Neuronal stem cell (in vitro differentiated cells): Measurements from ENCODE around the gene ZFYVE16. TPM values are rescaled to one million over a fixed set of nuclear protein-coding genes. Genes with fewer than 3 reads are reported as not detected.

Source experiments
- DNase-seq: peaks from one replicate; pipeline ENCODE4 v3.0.0-alpha.2; 2013; ENCODE audit warnings: low spot score
- H2AFZ ChIP-seq: one replicate; pipeline ENCODE4 v1.6.1; 2013; ENCODE audit warnings: mild to moderate bottlenecking, low read length, inconsistent platforms
- H2AK5ac ChIP-seq: 2 replicates; pipeline ENCODE4 v1.6.1; 2013; ENCODE audit warnings: low read depth, mild to moderate bottlenecking, inconsistent platforms, low read length, moderate library complexity, mixed read lengths
- H2BK120ac ChIP-seq: 2 replicates; pipeline ENCODE4 v1.6.1; 2013; ENCODE audit warnings: low read depth, mild to moderate bottlenecking, inconsistent platforms, low read length, moderate library complexity, mixed read lengths
- H2BK12ac ChIP-seq: one replicate; pipeline ENCODE4 v1.6.1; 2013; ENCODE audit warnings: low read length, inconsistent platforms
- H2BK15ac ChIP-seq: 2 replicates; pipeline ENCODE4 v1.6.1; 2013; ENCODE audit warnings: mild to moderate bottlenecking, low read length, inconsistent platforms, mixed read lengths
- H2BK5ac ChIP-seq: one replicate; pipeline ENCODE4 v1.6.1; 2013; ENCODE audit warnings: inconsistent platforms, mild to moderate bottlenecking, low read length, moderate library complexity
- H3K14ac ChIP-seq: one replicate; pipeline ENCODE4 v1.6.1; 2013; ENCODE audit warnings: low read length, inconsistent platforms
- H3K18ac ChIP-seq: 2 replicates; pipeline ENCODE4 v1.6.1; 2013; ENCODE audit warnings: low read length, inconsistent platforms
- H3K23ac ChIP-seq: 2 replicates; pipeline ENCODE4 v1.6.1; 2013; ENCODE audit warnings: low read depth, mild to moderate bottlenecking, mixed read lengths, low read length, inconsistent platforms; ENCODE audit not compliant: poor library complexity
- H3K27ac ChIP-seq: replicated peaks from 3 replicates; pipeline ENCODE4 v1.5.1; 2013; ENCODE audit warnings: low read length, inconsistent platforms
- H3K27me3 ChIP-seq, 3 experiments: 2 replicates each; pipeline ENCODE4 v1.6.1; 2013; ENCODE audit warnings: low read length in 3 of 3, mild to moderate bottlenecking in 2 of 3, inconsistent platforms in 1 of 3, low read depth in 1 of 3, mixed read lengths in 1 of 3, moderate library complexity in 1 of 3; ENCODE audit not compliant: control insufficient read depth in 3 of 3, insufficient read depth in 3 of 3
- H3K36me3 ChIP-seq, 2 donors: replicated peaks in 1 of 2; 2 replicates each; pipeline ENCODE4 v1.6.1; 2013; ENCODE audit warnings: low read length in 2 of 2; ENCODE audit not compliant: control insufficient read depth in 2 of 2, insufficient read depth in 2 of 2
- H3K4ac ChIP-seq: 2 replicates; pipeline ENCODE4 v1.6.1; 2013; ENCODE audit warnings: inconsistent platforms, mild to moderate bottlenecking, low read length, moderate library complexity
- H3K4me1 ChIP-seq, 2 donors: 1 replicate in 1 of 2; 2 replicates in 1 of 2; pipeline ENCODE4 v1.6.1; 2013; ENCODE audit warnings: low read length in 2 of 2, low read depth in 1 of 2; ENCODE audit not compliant: control insufficient read depth in 2 of 2, insufficient read depth in 1 of 2
- H3K4me2 ChIP-seq: one replicate; pipeline ENCODE4 v1.6.1; 2013; ENCODE audit warnings: mild to moderate bottlenecking, low read length, inconsistent platforms; ENCODE audit not compliant: insufficient read depth, poor library complexity, severe bottlenecking
- H3K4me3 ChIP-seq, 2 donors: 2 replicates each; pipeline ENCODE4 v1.5.1; 2013; ENCODE audit warnings: low read length in 2 of 2, mild to moderate bottlenecking in 2 of 2, inconsistent platforms in 1 of 2, moderate library complexity in 1 of 2
- H3K79me1 ChIP-seq: one replicate; pipeline ENCODE4 v1.6.1; 2013; ENCODE audit warnings: low read depth, mild to moderate bottlenecking, inconsistent platforms, low read length, moderate library complexity
- H3K9ac ChIP-seq: one replicate; pipeline ENCODE4 v1.6.1; 2013; ENCODE audit warnings: mild to moderate bottlenecking, low read depth, low read length, inconsistent platforms; ENCODE audit not compliant: poor library complexity
- H3K9me3 ChIP-seq, 2 donors: replicated peaks in 1 of 2; 2 replicates each; pipeline versions ENCODE3 to v1.6.1; 2013; ENCODE audit warnings: low read length in 2 of 2, mild to moderate bottlenecking in 2 of 2, inconsistent platforms in 1 of 2, low read depth in 1 of 2, mixed read lengths in 1 of 2, moderate library complexity in 1 of 2; ENCODE audit not compliant: control insufficient read depth in 2 of 2, insufficient read depth in 1 of 2
- H4K8ac ChIP-seq: one replicate; pipeline ENCODE4 v1.6.1; 2013; ENCODE audit warnings: low read depth, mild to moderate bottlenecking, inconsistent platforms, low read length, moderate library complexity
- H4K91ac ChIP-seq: one replicate; pipeline ENCODE4 v1.6.1; 2013; ENCODE audit warnings: low read length, low read depth, mild to moderate bottlenecking, inconsistent platforms; ENCODE audit not compliant: poor library complexity
- WGBS, 2 donors: extraction: QIAGEN DNeasy Blood & Tissue Kit; methylation state at CpG; one replicate each; pipeline ENCODE4 v1.1.7; 2013; ENCODE audit warnings: missing lambda C conversion rate in 2 of 2, mixed read lengths in 1 of 2; ENCODE audit not compliant: insufficient read length in 2 of 2, insufficient replicate concordance in 1 of 2; ENCODE audit errors: extremely low coverage in 2 of 2; 5-methylcytosine and 5-hydroxymethylcytosine counted together
- small RNA-seq: library from polyadenylated mRNA; stranded (forward); fragments of <200 nt; extraction: miRNeasy Mini kit (QIAGEN cat#:217004); gene quantifications from one replicate; pipeline ENCODE3, GENCODE V24; 2013; ENCODE audit not compliant: insufficient read depth

The ZFYVE16 gene

GRCh38 chr5:80509362-80509761 is 101.5 kb downstream of the ZFYVE16 start:
- no peak overlapping the region for H4K8ac ChIP-seq
- H3K9me3 ChIP-seq: no peaks in the 10 kb centered on the region
- no peak overlapping the region for H3K23ac ChIP-seq
- H4K91ac ChIP-seq: no peak overlapping the region
- no peak overlapping the region for H3K18ac ChIP-seq
- H3K9ac ChIP-seq: no peak overlapping the region
- no peak overlapping the region for H3K14ac ChIP-seq
- no peak overlapping the region for H2BK12ac ChIP-seq
- H3K4me1 ChIP-seq: no peaks in the 10 kb centered on the region
- WGBS, 2 donors: no CpG with 5 or more reads among the region's 4 CpGs
- no peak overlapping the region for H3K27ac ChIP-seq
- no peak overlapping the region for H2AFZ ChIP-seq
- H3K4me2 ChIP-seq: no peak overlapping the region
- no peaks in the 10 kb centered on the region for H3K27me3 ChIP-seq
- no peak overlapping the region for H3K4ac ChIP-seq
- H3K36me3 ChIP-seq: peaks cover 0 to 1% of the 10 kb centered on the region in 2 donors
- DNase-seq: no peak
- H2BK120ac ChIP-seq: no peak overlapping the region
- no peak overlapping the region for H2AK5ac ChIP-seq
- H3K79me1 ChIP-seq: no peaks in the 10 kb centered on the region
- no peak overlapping the region for H3K4me3 ChIP-seq
- H2BK15ac ChIP-seq: no peak overlapping the region
- H2BK5ac ChIP-seq: no peak overlapping the region

- Histone ChIP-seq H3K79me1 (no peaks in the 10 kb centered on the region), H3K9me3 (no peaks in the 10 kb centered on the region), H3K27me3 (no peaks in the 10 kb centered on the region), H3K23ac (no peak overlapping the region), H2BK5ac (no peak overlapping the region), H3K9ac (no peak overlapping the region), H4K91ac (no peak overlapping the region), H2AFZ (no peak overlapping the region), H3K36me3 (peaks cover 0 to 1% of the 10 kb centered on the region in 2 donors), H3K4me2 (no peak overlapping the region), H3K14ac (no peak overlapping the region), H2BK12ac (no peak overlapping the region), H3K18ac (no peak overlapping the region), H3K27ac (no peak overlapping the region), H2BK15ac (no peak overlapping the region), H2BK120ac (no peak overlapping the region), H3K4me1 (no peaks in the 10 kb centered on the region), H4K8ac (no peak overlapping the region), H2AK5ac (no peak overlapping the region), H3K4me3 (no peak overlapping the region), H3K4ac (no peak overlapping the region)
- no CpG with 5 or more reads among the region's 4 CpGs for WGBS, 2 donors
- no peak for DNase-seq
Measured at GRCh38 chr5:80516826-80517225, 109.0 kb downstream of the ZFYVE16 start.

Small RNA genes lying within 50 kb of the gene (small RNA-seq; reads per million reads assigned to genes)
- not detected for gene RNU6-211P
